Measurements from ENCODE around the gene WDR7. TPM values are rescaled to one million over a fixed set of nuclear protein-coding genes. Genes with fewer than 3 reads are reported as not detected.

The WDR7 gene
- total and polyA plus RNA-seq, 7 donors, result 3.7 to 45.3 (median 28.5) TPM

DNA sequence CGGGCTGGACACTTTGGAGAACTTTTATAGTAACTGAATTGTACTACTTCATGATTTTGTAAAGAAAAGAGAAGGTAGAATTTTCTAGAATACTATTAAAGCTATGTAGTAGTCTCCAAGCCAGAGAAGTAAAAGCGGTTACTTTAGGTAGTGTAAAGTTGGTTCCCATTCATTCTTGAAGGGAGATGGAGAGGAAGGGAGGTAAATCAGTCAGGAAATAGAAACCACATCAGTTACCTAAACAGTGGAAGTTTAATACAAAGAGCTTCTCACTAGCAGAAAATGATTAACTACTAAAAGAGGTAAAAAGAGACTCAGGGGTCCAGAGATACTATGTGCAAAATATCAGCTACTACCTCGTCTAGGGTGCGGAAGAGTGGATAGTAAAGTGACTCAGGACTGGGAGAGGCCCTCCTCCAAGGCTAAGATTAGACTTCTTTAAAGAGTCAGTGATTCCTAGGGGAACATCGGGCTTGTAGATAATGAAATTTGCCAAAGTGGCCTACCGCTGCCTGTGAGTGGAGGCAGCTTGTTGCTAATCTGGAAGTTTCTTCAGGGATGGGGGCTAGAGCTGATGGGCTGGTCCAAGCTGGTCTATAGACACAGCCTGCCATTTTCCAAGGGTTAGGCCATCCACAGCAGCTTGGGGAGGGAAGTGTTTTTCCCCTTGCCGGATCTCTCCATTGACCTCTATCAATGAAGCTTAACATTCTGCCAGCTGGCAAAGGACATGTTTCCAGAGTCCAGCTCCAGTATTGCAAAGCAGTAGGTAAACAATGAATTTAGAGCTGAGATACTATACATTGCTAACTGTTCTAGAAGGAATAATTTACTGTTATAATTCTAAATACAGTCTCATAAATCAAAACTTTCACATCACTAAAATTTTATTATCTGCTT is 249.3 kb downstream of the WDR7 start:
- no peaks in the 10 kb centered on the region for H3K27me3 ChIP-seq
- H3K4me3 ChIP-seq, result no peak overlapping the region
- H3K4me1 ChIP-seq, result no peaks in the 10 kb centered on the region
- intact Hi-C loops (cut with DNase I), result no loop called here
- no peaks in the 10 kb centered on the region for H3K36me3 ChIP-seq
- no peaks in the 10 kb centered on the region for H3K9me3 ChIP-seq
- H3K27ac ChIP-seq, result no peak overlapping the region
- DNase-seq, result no peak
- no peak for TF ChIP-seq EP300 (IDR thresholded peaks at IDR 0.05)
- no peak for TF ChIP-seq CTCF (IDR thresholded peaks at IDR 0.05)
- no peak for TF ChIP-seq POLR2AphosphoS5 (IDR thresholded peaks at IDR 0.05)
- TF ChIP-seq POLR2A (IDR thresholded peaks at IDR 0.05), result no peak
- WGBS, 2 donors, result 83 to 87% methylated on average over 7 of the region's 7 CpGs

- intact Hi-C loops (cut with DNase I), result no loop called here
- no peak overlapping the region for H3K27ac ChIP-seq
- no peak for DNase-seq
- no peaks in the 10 kb centered on the region for H3K9me3 ChIP-seq
- no peak overlapping the region for H3K4me3 ChIP-seq
- H3K27me3 ChIP-seq, result no peaks in the 10 kb centered on the region
- H3K36me3 ChIP-seq, result no peaks in the 10 kb centered on the region
- TF ChIP-seq CTCF (IDR thresholded peaks at IDR 0.05) (no peak), POLR2A (IDR thresholded peaks at IDR 0.05) (no peak), POLR2AphosphoS5 (IDR thresholded peaks at IDR 0.05) (no peak), EP300 (IDR thresholded peaks at IDR 0.05) (no peak)
- 67 to 97% methylated on average over 2 of the region's 2 CpGs for WGBS, 2 donors
- H3K4me1 ChIP-seq, result no peaks in the 10 kb centered on the region
Observed at GRCh38 chr18:56901919-56902318, 250.8 kb downstream of the WDR7 start.

DNA sequence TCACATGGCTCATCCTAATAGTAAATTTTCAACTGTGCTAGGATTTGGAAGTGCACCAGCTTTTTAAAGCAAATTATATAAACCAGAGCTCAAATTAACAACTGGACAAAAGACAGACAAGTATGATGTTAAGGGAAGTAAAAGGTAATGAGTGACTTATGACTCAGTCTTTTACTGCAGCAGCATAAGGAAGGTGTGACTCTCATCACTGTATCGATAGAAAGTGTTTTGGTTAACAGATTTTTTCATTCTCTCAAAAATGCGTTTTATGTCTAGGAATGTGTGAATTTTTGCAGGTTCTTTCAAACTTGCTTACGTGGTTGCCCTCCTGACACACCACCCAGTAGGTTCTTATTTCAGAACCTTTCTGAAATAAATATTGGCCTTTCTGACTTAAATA is 251.5 kb downstream of the WDR7 start:
- Histone ChIP-seq H3K27me3 (no peaks in the 10 kb centered on the region), H3K36me3 (no peaks in the 10 kb centered on the region), H3K9me3 (no peaks in the 10 kb centered on the region), H3K4me3 (no peak overlapping the region), H3K4me1 (no peaks in the 10 kb centered on the region), H3K27ac (no peak overlapping the region)
- DNase-seq, result no peak
- no peak for TF ChIP-seq EP300 (IDR thresholded peaks at IDR 0.05)
- intact Hi-C loops (cut with DNase I), result no loop called here
- WGBS, 2 donors, result 12 to 74% methylated on average over 3 of the region's 3 CpGs

DNA sequence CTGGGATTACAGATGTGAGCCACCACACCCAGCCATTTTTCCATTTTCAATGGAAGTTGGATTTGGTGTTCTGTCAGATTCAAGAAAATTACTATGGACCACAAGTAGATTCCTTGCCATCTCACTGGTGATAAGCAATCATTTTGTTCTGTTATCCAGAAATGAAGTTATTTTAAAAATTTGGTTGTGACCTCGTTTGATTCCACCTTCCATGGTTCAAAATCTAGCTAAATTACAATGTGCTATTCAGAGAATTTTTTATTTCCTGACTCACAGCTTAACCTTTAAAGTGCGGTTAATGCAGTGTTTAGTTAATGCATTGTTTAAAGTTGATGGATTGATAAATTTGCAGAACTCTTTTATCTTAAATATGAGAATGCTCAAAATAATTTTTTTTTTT is 252.5 kb downstream of the WDR7 start:
- WGBS, 2 donors, result 74 to 90% methylated on average over 2 of the region's 2 CpGs
- H3K27ac ChIP-seq, result no peak overlapping the region

More for the DNA sequence above, 252.5 kb downstream of the WDR7 start:
- no peak overlapping the region for H3K4me3 ChIP-seq
- DNase-seq, result no peak
- intact Hi-C loops (cut with DNase I), result no loop called here
- TF ChIP-seq CTCF (IDR thresholded peaks at IDR 0.05) (no peak), POLR2A (IDR thresholded peaks at IDR 0.05) (no peak), POLR2AphosphoS5 (IDR thresholded peaks at IDR 0.05) (no peak), EP300 (IDR thresholded peaks at IDR 0.05) (no peak)
- H3K27me3 ChIP-seq, result no peaks in the 10 kb centered on the region
- no peaks in the 10 kb centered on the region for H3K36me3 ChIP-seq
- H3K9me3 ChIP-seq, result no peaks in the 10 kb centered on the region
- no peaks in the 10 kb centered on the region for H3K4me1 ChIP-seq
